Activated CD8-positive, alpha-beta memory T cell treated with anti-CD3 and anti-CD28 coated beads for 48 hours (primary cell): Measurements from ENCODE around the gene NPPA.
A peak's percentile ranks its signal among the peaks of the same experiment; 100 is the strongest.
"Not testable (repeated sequence)": the region's sequence is repeated elsewhere in the genome, so short reads cannot be mapped to it uniquely, and the experiment has no call there.

Experiments used
- DNase-seq, 3 experiments: peaks; one replicate each; pipeline ENCODE4 v3.0.0-alpha.2; 2020; ENCODE audit warnings: low read depth in 2 of 3, low spot score in 2 of 3

NPPA gene

GRCh38 chr1:11847667-11848372 is at the start of gene NPPA:
Gene NPPA (minus strand): TSS chr1:11847783. CDS start chr1:11847684, 99 bp downstream.
- DNase-seq, result no peak

DNA sequence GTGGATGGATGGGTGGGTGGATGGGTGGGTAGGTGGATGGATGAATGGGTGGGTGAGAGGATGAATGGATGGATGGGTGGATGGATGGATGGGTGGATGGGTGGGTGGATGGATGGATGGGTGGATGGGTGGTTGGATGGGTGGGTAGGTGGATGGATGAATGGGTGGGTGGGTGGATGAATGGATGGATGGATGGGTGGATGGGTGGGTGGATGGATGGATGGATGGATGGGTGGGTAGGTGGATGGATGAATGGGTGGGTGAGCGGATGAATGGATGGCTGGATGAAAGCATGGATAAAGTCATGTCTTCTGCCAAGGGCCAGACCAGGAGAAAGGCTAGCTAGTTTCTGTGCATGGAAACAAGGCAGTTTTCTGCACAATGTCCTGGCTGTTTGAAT is 46.9 kb upstream of the NPPA start:
- DNase-seq, result not testable (repeated sequence)

GRCh38 chr1:11893907-11894251 is 46.3 kb upstream of the NPPA start:
- DNase-seq, result peak; percentile 16 to 65 (median 57)

DNA sequence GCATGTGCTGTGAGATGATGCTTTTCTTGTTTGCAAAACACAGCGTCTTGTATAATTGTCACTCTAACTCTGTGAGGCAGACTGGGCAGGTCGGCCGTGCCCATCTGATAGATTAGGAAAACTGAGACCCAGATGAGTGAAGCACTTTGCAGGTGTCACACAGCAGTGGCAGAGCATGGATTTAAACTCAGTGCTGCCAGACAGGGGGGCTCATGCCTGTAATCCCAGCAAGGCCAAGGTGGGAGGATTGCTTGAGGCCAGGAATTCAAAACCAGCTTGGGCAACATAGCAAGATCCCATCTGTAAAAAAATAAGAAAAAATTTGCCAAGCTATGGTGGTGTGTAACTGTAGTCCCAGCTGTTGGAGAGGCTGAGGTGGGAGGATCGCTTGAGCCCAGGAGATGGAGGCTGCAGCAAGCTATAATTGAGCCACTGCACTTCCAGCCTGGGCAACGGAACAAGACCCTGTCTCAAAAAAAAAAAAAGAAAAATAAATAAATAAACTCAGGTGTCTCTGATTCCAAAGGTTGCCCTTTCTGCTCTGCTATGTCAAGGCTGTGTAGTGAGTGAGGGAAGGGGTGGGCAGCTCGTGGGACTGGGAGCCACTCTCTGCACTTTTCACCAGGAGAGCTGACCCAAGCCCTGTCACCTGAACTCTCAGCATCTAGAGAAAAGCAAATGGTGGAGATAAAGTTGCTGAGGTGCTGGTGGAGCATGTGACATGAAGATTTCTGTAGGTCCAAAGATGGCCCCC is 44.0 kb upstream of the NPPA start:
- DNase-seq, result no peak

DNA sequence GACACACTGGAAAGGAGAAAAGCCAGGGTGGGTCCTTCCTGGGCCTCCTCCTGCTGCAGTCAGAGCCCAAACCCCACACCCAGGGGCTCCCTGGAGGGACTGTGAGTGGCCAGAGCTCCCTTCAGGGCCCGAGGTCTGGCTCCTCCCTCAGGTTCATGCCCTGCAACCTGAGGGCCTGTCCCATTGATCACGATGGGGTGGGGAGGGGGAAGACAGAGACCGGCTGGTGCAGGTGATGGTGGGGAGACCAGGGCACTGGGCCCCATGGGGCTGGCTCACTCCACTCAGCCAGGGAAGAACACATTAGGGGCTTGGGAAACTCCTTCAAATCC is 41.3 kb upstream of the NPPA start:
- DNase-seq, result no peak

- DNase-seq, result no peak
Measured at GRCh38 chr1:11888206-11888876, 40.8 kb upstream of the NPPA start.

DNA sequence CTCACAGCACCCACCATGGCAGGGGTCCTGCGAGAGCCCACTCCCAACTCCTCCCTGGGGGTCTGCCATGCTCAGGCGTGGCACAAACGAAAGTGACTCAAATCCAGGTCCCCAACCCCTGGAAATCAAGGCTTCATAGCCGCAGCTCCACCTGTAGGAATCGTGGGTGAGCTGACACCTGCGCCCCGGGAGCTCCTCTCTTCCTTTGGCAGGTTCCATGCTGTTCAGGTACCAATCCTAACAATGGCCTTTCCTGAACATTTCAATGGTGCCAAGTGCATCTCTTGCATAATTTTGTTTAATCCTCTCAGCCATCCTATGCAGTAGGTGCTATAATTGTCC is 40.1 kb upstream of the NPPA start:
- DNase-seq, result no peak

DNA sequence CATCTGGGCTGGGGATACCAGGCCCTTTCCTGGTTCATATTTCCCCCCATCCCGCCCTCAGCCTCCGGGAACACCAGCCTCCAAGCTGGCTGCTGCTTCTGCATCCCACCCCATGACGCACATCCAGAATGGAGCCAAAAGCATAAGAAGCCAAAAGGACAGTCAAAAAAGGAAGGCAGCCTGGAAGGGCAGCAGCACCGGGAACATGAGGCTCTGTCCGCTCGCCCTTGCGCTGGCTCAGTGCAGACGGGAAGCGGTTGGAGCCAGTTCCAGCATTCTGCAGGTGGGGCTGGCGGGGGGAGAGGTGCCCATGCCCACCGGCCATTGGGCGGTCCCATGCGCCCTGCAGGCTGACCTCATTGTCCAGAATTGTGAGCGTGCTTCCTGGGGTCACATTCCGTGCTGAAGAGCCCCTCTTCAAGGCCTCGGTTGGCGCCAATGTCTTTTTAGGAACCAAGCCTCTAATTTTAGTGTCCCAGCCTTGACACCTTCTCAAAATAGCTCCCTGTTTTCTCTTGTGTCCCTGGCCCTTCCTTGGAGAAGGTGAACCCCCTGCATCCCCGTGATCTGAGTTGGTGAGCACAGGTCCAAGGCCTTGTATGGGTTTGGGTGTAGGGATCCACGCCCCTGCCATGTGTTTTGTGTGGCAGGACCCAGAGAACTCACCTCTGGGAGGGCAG is 39.5 kb upstream of the NPPA start:
- DNase-seq, result no peak

- no peak for DNase-seq
Measured at GRCh38 chr1:11885916-11886315, 38.3 kb upstream of the NPPA start.

DNA sequence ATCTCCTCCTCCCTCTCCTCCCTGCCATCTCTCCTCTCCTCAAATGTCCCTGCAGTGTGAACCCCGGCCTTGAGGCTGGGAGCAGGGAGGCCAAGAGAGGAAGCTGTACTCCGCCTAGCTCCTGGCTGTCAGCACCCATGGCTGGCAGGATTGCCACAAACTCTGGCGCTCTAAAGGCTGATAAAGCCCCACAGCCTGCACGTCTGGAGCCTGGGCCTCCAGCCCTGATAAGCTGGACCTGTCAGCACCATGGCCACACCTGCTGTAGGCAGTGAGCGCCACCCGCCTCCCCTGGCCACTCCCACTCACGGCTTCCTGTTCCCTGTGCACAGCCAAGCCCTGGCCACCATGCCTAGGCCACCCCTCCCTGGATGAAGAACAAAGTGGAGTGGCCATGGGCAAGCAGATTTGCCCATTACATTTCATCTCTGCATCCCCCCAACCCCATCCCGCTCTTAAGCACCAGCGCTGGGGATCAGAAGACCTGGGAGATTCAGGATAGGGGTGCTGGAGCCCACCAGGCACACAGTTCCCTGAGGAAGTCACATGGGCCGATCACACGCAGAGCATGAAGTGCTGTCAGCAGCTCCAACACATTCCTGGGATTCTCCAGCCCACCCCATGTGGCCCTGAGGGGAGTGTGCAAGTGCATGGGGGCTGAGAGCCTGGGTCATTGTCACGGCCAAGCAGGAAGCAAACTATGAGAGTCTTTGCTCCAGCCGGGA is 35.4 kb upstream of the NPPA start:
- DNase-seq, result no peak

DNA sequence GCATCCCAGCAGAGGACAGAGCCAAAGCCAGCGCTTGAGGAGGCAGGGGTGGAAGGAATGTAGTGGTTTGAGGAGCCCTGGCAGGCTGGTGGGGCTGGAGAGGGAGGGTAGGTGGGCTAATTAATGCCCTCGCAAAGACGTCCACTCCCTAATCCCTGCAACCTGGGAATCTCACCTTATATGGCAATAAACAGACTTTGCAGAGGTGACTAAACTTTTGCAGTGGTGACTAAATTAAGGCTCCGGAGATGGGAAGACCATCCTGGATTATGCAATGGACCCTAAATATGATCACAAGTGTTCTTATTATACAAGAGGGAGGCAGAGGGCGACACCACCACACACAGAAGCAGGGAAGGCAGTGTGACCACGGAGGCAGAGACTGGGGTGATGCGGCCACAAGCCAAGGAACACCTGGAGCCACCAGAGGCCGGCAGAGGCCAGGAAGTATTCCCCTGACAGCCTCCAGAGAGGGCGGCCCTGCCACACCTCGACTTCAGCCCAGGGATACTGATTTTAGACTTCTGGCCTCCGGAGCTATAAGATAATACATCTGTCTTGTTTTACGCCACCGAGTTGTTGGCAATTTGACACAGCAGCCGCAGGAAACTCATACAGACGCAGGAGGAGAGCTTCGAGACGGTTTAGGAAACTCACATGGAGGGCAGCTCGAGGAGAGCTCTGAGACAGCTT is 34.3 kb upstream of the NPPA start:
- no peak for DNase-seq

- DNase-seq, result no peak
Measured at GRCh38 chr1:11880911-11881748, 33.5 kb upstream of the NPPA start.

DNA sequence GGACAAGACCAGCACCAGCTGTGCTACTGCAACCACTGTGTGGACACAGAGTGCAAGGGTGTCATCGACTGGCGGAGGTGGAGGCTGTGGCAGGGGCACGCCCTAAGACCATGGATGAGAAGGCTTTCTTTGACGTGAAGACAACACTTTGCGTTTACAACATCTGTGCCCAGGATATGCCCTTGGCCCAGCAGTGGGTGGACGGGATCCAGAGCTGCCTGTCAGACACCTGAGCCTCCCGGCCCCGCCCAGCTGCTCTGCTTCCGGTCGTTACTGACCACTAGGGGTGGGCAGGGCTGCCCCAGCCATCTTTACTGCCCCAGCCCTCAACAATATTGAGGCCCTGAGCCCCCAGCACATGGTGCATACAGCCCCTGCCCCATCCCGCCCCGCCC is 32.6 kb upstream of the NPPA start:
- DNase-seq, result no peak

- no peak for DNase-seq
Measured at GRCh38 chr1:11879311-11880180, 32.0 kb upstream of the NPPA start.

DNA sequence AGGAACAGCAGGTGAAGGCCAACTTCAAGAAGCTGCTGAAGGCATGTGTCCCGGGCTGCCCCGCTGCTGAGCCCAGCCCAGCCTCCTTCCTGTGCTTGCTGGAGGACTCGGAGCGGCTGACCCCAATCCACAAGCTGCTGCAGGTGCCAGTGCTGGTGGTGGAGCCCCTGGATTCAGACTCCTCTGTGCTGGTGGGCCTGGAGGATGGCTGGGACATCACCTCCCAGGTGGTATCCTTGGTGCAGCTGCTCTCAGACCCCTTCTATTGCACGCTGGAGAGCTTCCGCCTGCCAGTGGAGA is 31.3 kb upstream of the NPPA start:
- no peak for DNase-seq

GRCh38 chr1:11878081-11878890 is 30.7 kb upstream of the NPPA start:
- no peak for DNase-seq

- no peak for DNase-seq
Measured at GRCh38 chr1:11877074-11877473, 29.5 kb upstream of the NPPA start.

DNA sequence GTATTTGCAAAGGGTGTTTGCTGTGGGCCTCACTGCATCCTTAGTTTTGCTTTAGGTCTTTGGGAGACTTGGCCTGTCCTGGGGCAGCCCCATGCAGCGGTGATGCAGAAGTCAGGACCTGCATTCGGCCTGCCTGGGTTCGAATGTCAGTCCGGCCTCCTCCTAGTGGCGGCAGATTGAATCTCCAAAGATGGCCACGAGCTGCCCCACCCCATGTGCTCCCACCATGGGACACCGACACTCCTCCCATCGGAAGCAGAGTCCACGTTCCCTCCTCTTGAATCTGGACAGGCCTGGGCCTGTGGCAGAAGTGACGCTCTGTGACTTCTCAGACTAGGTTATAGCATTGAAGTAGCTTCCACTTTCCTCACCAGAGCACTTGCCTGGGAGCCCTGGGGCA is 27.5 kb upstream of the NPPA start:
- DNase-seq, result no peak
